GM19438 (cell line): ENCODE data around the gene NR6A1.

Experiments
- ATAC-seq: cut with Tn5 transposase; IDR thresholded peaks from one replicate; pipeline ENCODE4 v1.9.1; 2021; ENCODE audit warnings: low read depth; ENCODE audit not compliant: unreplicated experiment

Gene NR6A1

DNA sequence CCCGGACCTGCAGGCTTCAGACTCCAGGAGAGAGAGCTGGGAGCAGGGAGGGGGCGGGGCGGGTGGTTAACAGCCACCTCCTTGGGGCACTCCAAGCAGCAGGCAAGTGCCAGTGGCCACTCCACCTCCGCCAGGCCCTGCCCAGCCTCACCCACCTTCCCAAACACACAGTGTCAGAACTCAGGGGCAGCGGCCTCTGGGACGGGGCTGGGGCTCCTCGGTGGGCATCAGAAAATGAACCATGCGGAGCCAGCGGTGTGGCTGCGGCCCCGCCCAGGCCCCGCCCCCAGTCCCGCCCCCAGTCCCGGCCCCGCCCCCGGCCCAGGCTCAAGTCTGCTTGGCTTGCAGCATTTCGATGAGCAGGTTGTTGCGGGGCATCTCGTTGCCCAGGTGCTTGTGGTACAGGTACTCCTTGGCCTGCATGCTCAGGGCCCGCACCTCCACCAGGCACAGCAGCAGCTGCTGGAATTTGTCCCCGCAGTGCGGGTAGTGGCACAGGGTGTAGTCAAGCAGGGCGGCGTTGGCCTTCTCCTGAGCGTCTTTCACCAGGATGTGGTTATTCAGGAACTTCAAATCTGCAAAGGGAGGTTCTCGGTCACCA is 288.6 kb downstream of the NR6A1 start:
- ATAC-seq: no peak

DNA sequence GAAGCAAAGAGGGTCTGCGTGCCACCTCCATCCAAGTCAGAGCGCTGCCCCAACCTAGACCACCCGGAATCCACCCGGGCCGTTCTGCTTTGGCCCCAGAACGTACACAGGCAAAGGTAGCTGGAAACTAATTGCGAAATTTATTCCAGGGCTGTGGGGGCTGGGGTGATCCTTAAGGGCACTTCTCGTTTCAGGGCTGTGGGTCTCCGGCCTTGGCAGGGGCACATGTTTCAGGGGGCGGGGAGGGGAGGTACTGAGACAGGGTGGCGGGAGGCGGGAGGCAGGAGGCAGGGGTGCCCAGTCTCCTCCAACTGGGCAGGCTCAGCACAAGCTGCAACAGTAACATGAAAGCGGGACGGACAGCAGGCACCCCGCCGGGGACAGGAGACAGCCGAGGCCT is 290.0 kb downstream of the NR6A1 start:
- ATAC-seq: no peak

DNA sequence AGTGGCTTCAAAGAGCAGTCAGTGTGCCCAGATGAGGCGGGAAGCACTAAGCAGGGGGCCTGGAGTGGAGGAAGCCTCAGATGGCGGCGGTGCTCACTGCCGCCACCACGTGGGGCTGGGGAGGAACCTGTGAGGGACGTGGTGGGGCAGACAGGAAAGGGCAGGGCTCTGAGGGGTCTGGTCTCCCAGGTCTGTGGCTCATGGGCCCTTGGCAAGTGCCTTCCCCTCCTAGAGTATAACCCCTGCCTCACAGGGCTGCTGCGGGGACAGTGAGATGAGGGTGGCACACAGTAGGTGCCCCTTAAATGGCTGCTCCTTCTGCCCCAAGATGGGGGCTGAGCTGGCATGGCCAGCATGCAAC is 290.5 kb downstream of the NR6A1 start:
- ATAC-seq: no peak

DNA sequence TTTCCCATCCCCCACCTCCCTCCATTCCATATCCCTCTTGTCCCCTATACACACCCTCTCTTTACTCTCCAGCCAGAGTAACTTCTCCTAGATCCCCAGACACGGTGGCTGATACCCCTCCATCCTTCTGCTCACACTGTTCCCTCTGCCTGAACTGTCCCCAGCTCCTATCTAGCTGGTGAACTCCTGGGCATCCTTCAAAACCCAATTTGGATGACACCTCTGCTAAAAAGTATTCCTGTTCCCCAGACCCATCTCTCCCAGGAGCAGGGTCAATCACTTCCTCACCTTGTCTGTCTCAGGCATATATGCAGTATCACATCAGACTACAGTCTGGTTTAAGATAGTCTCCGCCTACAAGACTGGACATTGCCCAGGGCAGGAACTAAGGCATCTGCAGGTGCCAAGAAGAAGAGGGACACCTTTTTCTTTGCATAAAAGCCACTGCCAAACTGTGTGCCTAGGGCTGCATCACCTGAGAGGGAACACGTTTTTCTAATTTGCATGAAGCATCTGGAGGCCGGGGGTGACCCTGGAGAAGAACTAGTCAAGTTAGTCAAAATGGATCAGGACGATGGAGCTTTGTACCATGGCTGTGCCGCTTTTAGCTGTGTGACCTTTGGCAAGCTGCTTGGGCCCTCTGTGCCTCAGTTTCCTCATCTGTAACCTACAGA is 291.0 kb downstream of the NR6A1 start:
- no peak for ATAC-seq

DNA sequence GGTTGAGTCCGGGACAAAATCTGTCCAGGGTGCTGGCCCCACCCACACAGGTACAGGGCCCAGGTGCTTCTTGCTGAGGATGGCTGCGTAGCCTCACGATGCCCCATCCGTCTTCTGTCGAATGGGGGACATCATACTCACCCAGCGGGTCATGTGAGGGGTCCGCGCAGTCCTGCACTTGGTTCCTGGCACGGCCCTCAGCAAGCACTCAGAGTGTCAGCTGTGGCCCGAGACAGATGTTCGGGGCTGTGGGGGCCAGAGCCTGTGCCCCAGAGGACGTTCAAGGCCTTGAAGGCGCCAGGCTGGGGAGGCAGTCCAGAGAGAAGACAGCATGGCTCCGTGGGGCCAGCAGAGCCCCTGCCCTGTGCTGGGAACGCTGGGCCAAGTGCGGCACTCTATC is 291.7 kb downstream of the NR6A1 start:
- ATAC-seq: no peak

DNA sequence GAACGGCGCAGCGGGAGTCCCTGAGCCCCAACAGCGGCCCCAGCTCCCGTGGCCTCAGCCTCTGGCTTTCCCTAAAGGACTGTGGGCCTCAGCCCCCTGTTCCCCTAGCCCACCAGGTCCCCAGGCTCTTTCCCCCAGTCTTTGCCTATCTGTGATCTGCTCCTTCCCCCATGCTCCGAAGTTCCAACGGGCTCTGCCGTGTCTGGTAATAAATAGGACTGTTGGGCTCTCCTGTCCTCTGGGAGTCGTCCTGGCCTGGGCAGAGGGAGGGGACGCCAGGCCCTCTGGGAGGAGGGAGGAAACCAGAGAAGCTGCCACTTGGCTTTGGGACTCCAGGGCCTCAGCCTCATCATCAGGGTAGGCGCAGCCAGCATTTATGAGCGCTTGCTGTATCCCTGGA is 292.8 kb downstream of the NR6A1 start:
- no peak for ATAC-seq

DNA sequence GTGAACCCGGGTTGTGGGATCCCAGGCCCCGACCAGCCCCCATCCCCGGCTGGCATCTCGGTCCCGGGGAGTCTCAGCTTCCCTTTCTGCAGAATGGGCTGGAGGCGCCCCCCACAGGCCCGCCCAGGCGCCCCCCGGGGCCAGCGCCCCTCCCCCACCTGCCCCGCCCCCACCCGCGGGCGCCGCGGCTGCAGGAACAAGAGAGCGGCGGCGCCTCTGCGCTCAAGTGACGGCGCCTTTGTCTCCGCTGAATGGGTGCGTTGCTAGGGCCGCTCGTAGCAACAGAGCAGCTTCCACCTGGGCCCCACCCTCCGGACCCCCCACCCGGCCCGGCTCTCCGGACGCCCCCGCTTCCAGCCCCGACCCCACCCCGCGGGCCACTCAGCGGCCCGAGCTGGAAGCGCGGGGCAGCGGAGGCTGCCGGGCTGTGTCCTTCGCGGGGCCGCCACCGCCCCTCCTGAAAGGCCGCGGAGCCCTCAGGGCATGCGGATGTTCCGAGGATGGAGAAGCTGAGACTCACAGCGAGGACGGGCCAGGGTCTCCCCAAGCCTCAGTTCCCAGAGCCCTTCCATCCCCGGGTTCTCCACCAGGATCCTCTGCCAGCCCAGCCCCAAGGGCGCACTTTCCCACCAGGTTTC is 293.3 kb downstream of the NR6A1 start:
- ATAC-seq: no peak

DNA sequence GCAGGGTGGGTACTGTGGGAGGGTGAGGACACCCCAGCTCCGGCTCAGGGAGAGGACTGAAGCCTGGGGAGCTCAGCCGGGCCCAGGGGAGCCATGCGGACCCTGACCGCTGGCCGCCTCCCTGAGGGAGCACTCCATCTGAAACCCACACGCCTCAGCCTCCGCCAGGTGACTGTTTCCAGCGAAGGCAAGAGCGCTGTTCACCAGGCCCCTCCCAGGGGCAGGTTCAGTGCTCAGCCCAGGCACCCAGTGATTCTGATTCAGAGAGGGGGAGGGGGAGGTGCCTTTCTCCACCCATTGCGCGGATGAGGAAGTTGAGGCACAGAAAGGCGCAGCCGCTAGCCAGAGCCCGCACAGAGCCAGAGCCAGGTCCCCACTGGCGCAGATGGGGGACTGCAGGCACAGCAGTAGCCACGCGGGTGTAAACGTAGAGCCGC is 293.9 kb downstream of the NR6A1 start:
- ATAC-seq: no peak

DNA sequence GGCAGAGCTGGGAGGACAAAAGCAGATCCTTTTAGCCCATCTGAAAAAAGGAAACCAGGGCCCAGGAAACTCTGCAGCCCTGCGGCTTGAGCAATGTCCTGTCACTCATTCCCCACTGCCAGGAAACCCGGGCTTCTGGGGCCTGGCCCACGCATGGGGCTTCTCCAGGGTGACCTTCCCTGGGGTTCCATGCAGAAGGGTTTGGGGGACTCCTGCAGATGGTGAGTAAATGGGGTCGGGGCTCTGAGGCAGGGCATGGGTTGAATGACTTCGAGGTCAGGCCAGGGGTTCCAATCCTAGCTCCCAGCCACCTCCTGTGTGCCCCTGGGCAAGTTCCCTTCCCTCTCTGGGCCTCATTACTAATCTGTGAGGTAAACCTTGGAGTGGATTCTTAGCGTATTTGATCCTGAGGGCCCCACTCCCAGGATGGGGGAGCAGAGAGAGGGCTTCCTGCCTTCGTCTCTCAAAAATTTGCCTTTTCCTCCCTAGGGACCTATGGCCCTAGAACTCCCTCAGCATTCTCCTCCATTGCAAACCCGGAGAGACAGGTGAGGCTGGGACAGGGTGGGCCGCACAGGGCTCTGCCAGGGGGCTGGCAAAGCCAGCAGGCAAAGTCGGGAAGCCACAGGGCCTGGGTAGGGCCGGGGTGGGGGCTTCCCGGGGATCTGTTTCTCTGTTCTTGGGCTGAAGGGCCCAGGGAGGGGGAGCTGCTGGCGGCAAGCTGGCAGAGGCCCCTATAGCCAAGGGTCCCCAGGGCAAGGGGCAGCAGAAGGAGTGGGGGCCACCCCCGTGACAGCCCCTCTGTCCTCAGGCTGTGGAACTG is 295.0 kb downstream of the NR6A1 start:
- ATAC-seq: no peak

DNA sequence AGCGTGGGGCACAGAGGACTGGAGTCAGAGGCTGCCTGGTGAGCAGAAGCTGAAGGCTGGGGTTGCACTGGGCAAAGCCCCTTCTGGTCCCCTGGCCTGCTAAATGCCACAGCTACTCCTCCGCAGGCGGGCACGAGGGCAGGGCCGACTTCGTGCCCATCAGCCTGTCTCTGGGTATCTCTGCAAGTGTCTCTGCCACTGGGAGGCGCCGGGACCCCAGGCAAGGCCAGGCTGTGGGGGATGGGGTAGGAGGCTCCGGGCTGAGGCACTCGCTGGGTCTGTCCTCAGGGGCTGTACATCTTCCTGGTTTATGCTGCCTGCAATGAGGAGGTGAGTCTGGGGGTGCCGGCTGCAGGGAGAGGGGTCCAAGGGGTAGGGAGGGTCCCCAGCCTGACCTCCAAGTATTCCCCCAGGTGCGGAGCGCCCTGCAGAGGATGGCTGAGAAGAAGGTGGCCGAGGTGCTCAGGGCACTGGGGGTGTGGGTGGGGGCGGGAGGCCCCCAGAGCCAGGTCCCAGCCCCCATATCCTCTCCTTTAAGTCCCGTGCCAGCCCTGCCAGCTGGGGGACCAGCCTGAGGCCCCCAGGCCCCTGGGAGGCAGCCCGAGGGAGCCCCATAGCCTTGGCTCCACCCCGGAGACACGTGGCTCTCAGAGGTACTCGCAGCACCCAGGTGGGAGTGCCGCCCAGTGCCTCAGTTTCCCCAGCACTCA is 295.8 kb downstream of the NR6A1 start:
- no peak for ATAC-seq

DNA sequence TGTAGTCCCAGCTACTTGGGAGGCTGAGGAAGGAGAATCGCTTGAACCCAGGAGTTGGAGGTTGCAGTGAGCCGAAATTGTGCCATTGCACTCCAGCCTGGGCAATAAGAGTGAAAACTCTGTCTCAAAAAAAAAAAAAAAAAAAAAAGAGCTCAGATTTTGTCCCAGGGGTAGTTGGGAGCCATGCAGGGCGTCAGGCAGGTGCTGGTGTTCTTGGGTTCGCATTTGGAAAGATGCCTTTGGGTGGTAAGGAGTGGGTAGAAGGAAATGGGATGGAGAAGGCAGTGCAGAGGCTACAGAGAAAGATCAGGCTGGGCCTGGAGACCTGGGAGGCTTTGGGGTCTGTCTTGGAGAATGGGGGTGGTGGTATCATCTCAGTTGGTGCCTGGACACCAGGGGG is 297.0 kb downstream of the NR6A1 start:
- no peak for ATAC-seq

DNA sequence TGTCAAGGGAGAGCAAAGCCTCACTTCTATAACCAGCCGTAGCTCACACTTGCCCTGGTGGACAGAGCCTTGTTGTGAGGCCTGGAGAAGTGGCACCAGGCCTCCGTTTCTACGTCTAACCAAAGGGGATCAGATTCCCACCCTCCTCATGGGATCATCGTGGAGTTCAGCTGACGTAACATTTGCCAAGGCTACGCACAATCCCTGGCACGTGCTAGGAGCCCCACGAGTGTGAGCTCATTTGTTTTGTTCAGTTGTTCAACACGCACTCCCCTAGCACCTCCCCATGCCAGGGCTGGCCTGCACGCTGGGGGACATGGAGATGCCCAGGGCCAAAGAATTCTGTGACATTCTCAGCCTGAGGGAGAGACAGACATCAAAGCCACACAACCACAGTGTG is 297.8 kb downstream of the NR6A1 start:
- ATAC-seq: no peak

DNA sequence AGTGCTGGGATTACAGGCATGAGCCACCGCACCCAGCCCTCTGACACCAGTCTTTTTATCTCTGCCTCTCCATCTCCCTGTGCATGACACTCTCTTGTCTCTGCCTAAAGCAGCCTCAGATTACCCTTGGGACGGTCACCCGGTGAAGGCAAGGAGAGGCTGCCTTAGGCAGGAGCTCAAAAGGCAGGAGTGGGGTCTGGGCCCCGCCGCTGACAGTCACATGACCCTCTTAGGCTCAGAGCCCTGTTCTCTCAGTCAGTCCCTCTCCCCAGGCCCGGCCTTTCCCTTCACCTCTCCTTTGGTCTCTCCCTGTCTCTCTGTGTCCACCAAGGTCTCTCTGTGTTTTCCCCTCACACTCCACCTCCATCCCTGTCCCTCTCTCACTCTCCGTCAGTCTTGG is 298.3 kb downstream of the NR6A1 start:
- ATAC-seq: no peak

DNA sequence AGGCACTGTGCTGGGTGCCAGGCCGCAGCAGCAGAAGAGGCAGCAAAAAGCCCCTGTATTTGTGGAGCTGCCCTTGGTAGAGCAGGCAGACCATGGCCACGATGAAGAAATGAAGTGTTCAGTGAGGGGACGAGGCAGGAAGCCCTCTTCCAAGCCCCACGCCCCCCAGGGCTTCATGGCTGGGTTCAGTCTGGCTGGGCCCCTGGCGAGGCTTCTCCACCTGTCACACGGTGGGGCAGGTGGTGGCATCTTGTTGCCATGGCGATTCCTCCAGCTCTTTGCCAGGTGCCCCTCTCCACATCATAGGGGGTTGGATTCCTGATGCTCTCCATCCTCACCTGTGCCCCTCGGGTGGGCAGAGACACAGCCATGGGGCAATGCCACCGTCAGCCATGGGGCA is 299.4 kb downstream of the NR6A1 start:
- no peak for ATAC-seq

DNA sequence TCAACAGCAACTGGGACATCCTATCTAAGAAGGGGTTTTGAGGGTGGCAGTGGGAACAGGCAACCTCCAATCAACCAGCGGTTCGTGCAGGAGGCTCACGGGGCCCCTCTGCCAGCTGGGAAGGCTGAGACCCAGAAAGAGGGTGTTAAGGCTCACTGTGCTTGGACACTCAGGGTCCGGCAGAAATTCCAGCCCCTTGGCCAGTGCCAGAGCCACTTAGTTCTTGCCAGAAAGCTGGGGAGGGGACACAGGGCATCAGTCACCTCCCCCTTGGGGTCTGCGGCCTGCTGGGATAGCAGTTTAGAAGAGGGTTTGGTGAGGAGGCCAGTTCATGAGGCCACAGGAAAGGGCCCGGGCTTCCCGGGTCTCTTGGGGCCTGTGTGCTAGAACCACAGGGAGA is 300.4 kb downstream of the NR6A1 start:
- no peak for ATAC-seq

DNA sequence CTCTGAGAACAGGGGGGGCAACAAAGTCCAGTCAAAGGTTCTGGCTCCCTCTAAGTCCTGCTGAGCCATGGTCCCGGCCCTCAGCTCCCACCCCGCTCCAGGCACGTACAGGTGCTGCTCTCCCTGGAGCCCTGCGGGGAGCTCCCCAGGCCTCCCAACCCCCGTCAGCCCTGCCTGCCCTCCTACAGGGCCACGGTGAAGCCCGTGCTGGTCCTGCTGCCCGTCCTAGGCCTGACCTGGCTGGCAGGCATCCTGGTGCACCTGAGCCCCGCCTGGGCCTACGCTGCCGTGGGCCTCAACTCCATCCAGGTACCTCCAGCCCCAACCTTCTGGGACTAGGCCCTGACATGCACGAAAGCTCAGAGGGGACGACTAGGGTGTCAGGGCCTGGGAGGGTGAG is 300.8 kb downstream of the NR6A1 start:
- ATAC-seq: no peak

DNA sequence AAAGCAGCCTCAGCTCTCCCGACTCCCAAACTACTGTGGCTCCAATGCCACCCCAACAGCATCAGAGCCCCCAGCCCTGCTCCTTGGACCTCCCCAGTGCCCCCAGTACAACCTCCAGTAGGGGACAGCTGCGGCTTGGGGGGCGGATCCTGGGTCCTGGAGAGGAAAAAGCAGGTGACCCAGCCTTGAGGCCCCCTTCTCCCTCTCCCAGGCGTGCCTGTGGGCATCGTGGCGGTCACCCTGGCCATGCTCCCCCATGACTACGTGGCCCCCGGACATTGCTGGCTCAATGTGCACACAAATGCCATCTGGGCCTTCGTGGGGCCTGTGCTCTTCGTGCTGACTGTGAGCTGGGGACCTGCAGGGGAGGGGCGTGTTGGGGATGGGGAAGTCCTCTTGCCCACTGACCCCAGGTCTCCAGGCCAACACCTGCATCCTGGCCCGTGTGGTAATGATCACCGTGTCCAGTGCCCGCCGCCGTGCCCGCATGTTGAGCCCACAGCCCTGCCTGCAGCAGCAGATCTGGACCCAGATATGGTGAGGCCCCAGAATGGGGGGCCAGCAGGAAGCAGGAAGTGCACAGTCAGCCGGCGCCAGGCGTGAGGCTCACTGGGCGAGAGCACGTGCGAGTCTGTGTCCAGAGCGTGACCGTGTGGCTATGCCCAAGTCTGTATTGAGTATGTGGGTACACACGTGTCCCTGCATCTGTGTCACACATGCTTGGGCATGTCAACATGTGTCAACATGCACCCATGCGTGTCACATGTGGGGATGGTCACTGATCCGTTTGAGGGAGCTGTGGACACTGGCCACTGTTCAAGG is 301.9 kb downstream of the NR6A1 start:
- ATAC-seq: no peak

DNA sequence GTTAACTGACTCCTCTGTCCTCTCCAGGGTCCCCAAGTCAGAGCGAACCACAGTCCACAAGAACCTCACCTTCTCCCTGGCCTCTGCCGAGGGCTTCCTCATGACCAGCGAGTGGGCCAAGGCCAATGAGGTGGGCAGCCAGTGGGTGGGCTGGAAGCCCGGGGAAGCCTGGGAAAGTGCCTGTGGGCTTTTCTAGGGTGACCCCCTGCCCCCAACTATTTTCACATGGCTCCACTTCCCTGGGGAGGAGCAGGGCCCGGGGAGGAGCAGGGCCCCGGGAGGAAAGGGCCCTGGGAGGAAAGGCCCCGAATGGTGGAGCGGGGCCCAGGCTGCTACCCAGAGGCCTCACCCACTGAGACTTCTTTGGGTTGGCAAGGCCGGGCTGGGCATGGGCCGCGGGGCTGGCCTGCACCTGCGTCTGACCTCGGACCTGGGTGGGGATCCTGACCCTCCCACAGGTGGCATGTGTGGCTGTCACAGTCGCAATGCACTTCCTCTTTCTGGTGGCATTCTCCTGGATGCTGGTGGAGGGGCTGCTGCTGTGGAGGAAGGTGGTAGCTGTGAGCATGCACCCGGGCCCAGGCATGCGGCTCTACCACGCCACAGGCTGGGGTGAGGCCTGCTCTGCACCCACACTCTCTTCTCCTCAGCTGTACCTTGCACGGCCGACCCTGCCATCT is 302.9 kb downstream of the NR6A1 start:
- no peak for ATAC-seq

DNA sequence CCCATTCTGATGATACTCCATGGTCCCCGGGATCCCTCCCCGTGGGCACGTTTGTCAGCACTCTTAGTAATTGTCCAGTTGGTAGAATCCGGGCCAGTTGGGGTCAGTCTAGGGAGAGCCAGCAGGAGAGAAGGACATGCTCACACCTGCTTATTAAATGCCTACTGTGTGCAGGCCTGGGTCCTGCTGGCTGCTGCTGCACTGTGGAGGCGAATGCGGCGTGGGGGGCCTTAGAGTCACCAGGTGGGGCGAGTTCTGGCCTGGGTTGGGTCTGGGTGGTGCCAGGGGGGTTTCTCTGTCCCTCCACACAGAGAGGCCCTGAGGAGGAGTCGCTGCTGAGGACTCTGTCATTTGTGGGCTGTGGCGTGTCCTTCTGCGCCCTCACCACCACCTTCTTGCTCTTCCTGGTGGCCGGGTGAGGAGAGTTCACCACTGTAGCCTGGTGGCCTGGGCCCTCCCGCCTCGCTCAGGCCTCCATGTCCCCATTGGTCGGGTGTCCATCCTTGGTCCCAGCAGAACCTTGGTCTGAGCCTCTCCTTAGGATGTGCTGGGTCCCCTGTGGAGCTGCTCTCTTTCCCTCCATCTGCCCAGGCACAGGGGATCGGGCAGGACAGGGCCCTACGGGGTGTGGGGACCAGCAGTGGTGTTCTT is 303.6 kb downstream of the NR6A1 start:
- no peak for ATAC-seq
